ENCODE results near the gene RNASE7.

GRCh38 chr14:20998674-20999366 is 43.3 kb upstream of the RNASE7 start, which contains the start of gene SLC39A2:
- TF ChIP-seq CTCF (IDR thresholded peaks at IDR 0.05) (no peak), POLR2A (IDR thresholded peaks at IDR 0.05) (no peak)
